Prostate gland (tissue), 2 donors: ENCODE results near the gene SPATA18.

Experiments
- POLR2AphosphoS5 ChIP-seq: sonication (generic); formaldehyde crosslinking; IDR thresholded peaks from one replicate; pipeline ENCODE4 v1.6.1; 2017; ENCODE audit warnings: antibody characterized with exemption
- TF ChIP-seq, protein P1 (sequence below), 4 experiments: fragments of 200-600 bp in 2 of 4; fragments of 450-650 bp in 2 of 4; sonication (generic) in 2 of 4; IDR thresholded peaks; 1 replicate in 3 of 4; 2 replicates in 1 of 4; pipeline ENCODE4 v1.5.1; 2016 to 2019; ENCODE audit warnings: antibody characterized with exemption in 4 of 4, mild to moderate bottlenecking in 2 of 4, moderate library complexity in 2 of 4

DNA sequence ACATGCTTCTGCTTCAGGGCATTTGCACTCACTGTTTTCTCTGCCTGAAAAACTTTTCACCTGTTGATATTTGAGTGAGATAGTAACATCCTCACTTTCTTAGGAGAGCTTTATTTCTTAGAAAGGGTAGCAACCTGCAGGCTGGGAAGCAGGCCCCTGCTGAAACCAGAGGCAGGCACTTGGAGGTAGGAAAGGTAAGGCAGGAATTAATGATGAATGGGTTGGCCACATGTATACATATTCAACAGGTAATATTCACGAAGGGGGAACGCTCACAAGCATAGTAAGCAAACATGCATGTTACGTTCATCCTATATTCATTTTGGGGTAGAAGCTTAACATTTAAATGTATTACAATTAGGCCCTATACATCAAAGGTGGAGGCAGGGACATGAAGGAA, 3.1 kb downstream of the SPATA18 start:
- TF ChIP-seq POLR2AphosphoS5, result no peak
- TF ChIP-seq, protein P1, sequence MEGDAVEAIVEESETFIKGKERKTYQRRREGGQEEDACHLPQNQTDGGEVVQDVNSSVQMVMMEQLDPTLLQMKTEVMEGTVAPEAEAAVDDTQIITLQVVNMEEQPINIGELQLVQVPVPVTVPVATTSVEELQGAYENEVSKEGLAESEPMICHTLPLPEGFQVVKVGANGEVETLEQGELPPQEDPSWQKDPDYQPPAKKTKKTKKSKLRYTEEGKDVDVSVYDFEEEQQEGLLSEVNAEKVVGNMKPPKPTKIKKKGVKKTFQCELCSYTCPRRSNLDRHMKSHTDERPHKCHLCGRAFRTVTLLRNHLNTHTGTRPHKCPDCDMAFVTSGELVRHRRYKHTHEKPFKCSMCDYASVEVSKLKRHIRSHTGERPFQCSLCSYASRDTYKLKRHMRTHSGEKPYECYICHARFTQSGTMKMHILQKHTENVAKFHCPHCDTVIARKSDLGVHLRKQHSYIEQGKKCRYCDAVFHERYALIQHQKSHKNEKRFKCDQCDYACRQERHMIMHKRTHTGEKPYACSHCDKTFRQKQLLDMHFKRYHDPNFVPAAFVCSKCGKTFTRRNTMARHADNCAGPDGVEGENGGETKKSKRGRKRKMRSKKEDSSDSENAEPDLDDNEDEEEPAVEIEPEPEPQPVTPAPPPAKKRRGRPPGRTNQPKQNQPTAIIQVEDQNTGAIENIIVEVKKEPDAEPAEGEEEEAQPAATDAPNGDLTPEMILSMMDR (IDR thresholded peaks at IDR 0.05), result no peak
